Measurements from ENCODE around the gene THAP7. TPM values are rescaled to one million over a fixed set of nuclear protein-coding genes. Genes with fewer than 3 reads are reported as not detected.
A peak's percentile ranks its signal among the peaks of the same experiment; 100 is the strongest.

Gene THAP7
- total RNA-seq, 1 experiment from 2014 or later = 29.1 TPM

DNA sequence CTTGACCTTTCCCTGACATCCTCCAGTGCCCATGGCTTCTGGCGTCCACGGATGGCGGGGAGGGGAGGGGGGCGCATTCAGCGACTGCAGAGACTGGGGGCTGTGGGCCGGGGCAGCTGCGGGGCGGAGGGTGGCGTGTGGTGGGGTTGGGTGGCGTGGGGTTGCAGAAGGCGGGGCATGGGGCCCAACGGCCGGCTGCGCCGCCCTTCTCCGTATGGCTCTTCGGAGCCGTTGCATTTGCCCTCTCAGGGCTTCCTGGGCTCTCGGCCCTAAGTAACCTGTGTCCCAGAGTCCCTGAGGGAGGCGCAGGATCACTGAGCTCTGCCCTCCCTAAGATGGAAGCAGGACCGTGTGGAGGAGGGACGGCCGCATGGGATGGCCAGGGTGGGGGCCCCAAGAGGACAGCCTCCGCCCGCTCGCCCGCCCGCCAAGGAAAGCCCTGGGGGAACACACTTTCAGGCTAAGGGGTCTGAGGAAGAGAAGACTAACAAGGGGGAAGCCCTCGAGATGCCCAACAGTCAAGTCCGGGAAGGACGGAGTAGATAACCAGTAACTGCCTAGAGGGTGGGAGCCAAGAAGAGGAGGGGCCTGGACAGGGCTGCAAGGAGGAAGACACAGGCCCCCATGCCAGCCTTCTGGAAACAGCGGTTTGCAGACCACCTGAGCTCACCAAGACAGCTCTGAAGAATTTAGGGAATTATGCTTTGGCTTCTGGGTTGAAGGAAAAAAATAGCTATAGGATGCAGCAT, 44.1 kb downstream of the THAP7 start:
- Histone ChIP-seq H3K4me1 (peaks cover 32% of the 10 kb centered on the region), H3K9me3 (no peaks in the 10 kb centered on the region), H3K4me3 (ENCODE audit: low read depth, low read length) (peak overlapping the region; percentile 77), H3K36me3 (ENCODE audit: control insufficient read depth, insufficient read depth, low read length) (no peaks in the 10 kb centered on the region), H3K27me3 (replicated peaks; ENCODE audit: control insufficient read depth, insufficient read depth, low read length) (no peaks in the 10 kb centered on the region)
- Mint-ChIP-seq H3K36me3 (ENCODE audit: insufficient read depth, unreplicated experiment) (peaks cover 43% of the 10 kb centered on the region), H3K4me1 (ENCODE audit: low read depth, unreplicated experiment) (no peaks in the 10 kb centered on the region), H3K4me3 (ENCODE audit: unreplicated experiment) (peak overlapping the region; percentile 82), H3K9me3 (ENCODE audit: unreplicated experiment) (no peaks in the 10 kb centered on the region), H3K27me3 (ENCODE audit: insufficient read depth, unreplicated experiment) (no peaks in the 10 kb centered on the region), H3K27ac (ENCODE audit: unreplicated experiment) (peak overlapping the region; percentile 59)
- CTCF ChIA-PET = interaction anchor here (0.5 to 2.9 kb wide), 7 partner anchors 13 to 540 kb away, joined by 3 to 19 read pairs (median 4); partner anchors contain the start of genes CRKL, LZTR1 and P2RX6
- BruUV-seq (replicated peaks) = TSS peak; percentile 19
- peak; percentile 66 to 78 for DNase-seq
- TF ChIP-seq, protein P1, sequence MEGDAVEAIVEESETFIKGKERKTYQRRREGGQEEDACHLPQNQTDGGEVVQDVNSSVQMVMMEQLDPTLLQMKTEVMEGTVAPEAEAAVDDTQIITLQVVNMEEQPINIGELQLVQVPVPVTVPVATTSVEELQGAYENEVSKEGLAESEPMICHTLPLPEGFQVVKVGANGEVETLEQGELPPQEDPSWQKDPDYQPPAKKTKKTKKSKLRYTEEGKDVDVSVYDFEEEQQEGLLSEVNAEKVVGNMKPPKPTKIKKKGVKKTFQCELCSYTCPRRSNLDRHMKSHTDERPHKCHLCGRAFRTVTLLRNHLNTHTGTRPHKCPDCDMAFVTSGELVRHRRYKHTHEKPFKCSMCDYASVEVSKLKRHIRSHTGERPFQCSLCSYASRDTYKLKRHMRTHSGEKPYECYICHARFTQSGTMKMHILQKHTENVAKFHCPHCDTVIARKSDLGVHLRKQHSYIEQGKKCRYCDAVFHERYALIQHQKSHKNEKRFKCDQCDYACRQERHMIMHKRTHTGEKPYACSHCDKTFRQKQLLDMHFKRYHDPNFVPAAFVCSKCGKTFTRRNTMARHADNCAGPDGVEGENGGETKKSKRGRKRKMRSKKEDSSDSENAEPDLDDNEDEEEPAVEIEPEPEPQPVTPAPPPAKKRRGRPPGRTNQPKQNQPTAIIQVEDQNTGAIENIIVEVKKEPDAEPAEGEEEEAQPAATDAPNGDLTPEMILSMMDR (IDR thresholded peaks at IDR 0.05; ENCODE audit: insufficient read depth in 1 of 2, low read depth in 1 of 2, low read length in 1 of 2, severe bottlenecking in 1 of 2, unreplicated experiment in 1 of 2) = no peak
- POLR2A ChIA-PET = interaction anchor here (0.6 to 1.4 kb wide), 3 partner anchors 14 to 40 kb away, joined by 3 to 7 read pairs (median 3); partner anchors contain the start of genes CRKL and LZTR1
- intact Hi-C loops (cut with micrococcal nuclease; ENCODE audit: unreplicated experiment) = loop anchor here (2.0 kb wide), 2 partner anchors 41 to 43 kb away; partner anchors contain the start of gene CRKL

DNA sequence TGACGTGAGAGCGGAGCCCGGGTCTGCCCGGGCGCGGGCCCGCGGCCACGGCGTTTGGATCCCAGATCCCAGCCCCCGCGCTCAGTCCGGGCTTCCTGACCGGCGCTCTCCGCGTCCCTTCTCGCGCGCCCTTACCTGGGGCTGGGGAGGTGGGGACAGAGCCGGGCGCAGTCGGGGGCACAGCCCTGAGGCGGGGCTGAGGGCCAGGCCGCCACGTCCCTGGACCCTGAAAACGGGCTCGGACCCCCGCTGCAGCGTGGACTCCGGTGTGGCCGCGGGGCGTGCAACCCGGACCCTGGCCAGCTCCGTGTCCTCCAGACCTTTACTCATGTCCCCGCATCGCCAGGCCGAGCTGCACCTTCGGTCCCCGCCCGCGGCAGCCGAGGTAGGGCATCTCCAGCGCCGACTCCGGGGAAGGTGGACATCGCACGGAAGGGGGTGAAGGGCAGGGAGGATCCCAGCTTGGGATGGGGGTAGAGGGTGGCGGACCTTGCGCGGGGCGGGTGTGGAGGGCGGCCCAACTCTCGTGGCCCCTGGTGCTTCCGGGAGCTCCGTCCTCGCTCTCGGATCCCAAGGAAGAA, 44.7 kb downstream of the THAP7 start:
- POLR2A ChIA-PET = interaction anchor here (0.6 to 1.4 kb wide), 2 partner anchors 13 to 25 kb away, joined by 3 to 7 read pairs; partner anchors contain the start of gene LZTR1
- Mint-ChIP-seq H3K27me3 (ENCODE audit: insufficient read depth, unreplicated experiment) (no peaks in the 10 kb centered on the region), H3K27ac (ENCODE audit: unreplicated experiment) (peak overlapping the region; percentile 59), H3K36me3 (ENCODE audit: insufficient read depth, unreplicated experiment) (peaks cover 50% of the 10 kb centered on the region), H3K4me1 (ENCODE audit: low read depth, unreplicated experiment) (no peaks in the 10 kb centered on the region), H3K4me3 (ENCODE audit: unreplicated experiment) (peak overlapping the region; percentile 82), H3K9me3 (ENCODE audit: unreplicated experiment) (no peaks in the 10 kb centered on the region)
- peak overlapping the region; percentile 77 for H3K4me3 ChIP-seq (ENCODE audit: low read depth, low read length)
- no peaks in the 10 kb centered on the region for H3K9me3 ChIP-seq
- no peaks in the 10 kb centered on the region; the same call in 1 of the 2 replicates for H3K36me3 ChIP-seq (ENCODE audit: control insufficient read depth, insufficient read depth, low read length)
- peaks cover 39% of the 10 kb centered on the region for H3K4me1 ChIP-seq
- intact Hi-C loops (cut with micrococcal nuclease; ENCODE audit: unreplicated experiment) = loop anchor here (2.0 kb wide), 2 partner anchors 40 to 44 kb away; partner anchors contain the start of gene CRKL
- H3K27me3 ChIP-seq (replicated peaks; ENCODE audit: control insufficient read depth, insufficient read depth, low read length) = no peaks in the 10 kb centered on the region
- CTCF ChIA-PET = interaction anchor here (0.5 to 2.9 kb wide), 9 partner anchors 12 to 539 kb away, joined by 3 to 19 read pairs (median 4); partner anchors contain the start of genes CRKL, LZTR1 and P2RX6
- TF ChIP-seq, protein P1 (IDR thresholded peaks at IDR 0.05; ENCODE audit: insufficient read depth in 1 of 2, low read depth in 1 of 2, low read length in 1 of 2, severe bottlenecking in 1 of 2, unreplicated experiment in 1 of 2) = no peak
- DNase-seq = peak in 1 of 2 experiments; percentile 64
- TSS peak; percentile 48 for BruUV-seq (replicated peaks)

All from Caco-2 (cell line).